ENCODE results near the gene MTHFD2.

DNA sequence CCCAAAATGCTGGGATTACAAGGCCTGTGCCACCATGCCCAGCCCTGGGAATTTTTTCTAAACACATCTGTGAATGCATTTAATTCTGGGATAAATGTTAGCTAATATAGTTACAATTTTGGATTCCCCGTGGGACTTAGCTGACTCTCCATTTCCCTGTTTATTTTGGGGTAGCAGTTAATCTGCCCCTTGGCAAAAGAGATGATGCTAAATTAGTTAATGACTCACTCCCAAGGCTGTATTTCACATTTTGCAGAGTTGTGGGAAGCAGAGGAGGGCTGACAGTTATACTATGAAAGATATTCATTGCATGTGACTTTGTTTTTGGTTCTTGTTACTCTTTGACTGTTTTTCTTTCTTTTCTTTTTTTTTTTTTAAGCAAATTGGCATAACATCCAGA is 3.2 kb downstream of the MTHFD2 start:
- no peak for TF ChIP-seq EZH2 (IDR thresholded peaks at IDR 0.05; ENCODE audit: borderline replicate concordance, low read depth, low read length, severe bottlenecking)
- TF ChIP-seq, protein P1, sequence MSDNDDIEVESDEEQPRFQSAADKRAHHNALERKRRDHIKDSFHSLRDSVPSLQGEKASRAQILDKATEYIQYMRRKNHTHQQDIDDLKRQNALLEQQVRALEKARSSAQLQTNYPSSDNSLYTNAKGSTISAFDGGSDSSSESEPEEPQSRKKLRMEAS (IDR thresholded peaks at IDR 0.05; ENCODE audit: insufficient read depth, insufficient read length), result no peak
- TF ChIP-seq POLR2A (IDR thresholded peaks at IDR 0.05; ENCODE audit: low read depth, low read length), result no peak
- TF ChIP-seq, protein P2, sequence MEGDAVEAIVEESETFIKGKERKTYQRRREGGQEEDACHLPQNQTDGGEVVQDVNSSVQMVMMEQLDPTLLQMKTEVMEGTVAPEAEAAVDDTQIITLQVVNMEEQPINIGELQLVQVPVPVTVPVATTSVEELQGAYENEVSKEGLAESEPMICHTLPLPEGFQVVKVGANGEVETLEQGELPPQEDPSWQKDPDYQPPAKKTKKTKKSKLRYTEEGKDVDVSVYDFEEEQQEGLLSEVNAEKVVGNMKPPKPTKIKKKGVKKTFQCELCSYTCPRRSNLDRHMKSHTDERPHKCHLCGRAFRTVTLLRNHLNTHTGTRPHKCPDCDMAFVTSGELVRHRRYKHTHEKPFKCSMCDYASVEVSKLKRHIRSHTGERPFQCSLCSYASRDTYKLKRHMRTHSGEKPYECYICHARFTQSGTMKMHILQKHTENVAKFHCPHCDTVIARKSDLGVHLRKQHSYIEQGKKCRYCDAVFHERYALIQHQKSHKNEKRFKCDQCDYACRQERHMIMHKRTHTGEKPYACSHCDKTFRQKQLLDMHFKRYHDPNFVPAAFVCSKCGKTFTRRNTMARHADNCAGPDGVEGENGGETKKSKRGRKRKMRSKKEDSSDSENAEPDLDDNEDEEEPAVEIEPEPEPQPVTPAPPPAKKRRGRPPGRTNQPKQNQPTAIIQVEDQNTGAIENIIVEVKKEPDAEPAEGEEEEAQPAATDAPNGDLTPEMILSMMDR (IDR thresholded peaks at IDR 0.05; ENCODE audit: extremely low read depth in 1 of 2, insufficient read depth in 1 of 2, low read depth in 1 of 2, low read length in 2 of 2), result no peak

Measured in endothelial cell of umbilical vein (primary cell).